BE2C (cell line): ENCODE results near the gene LIPC.

Source experiments
- DNase-seq: peaks from one replicate; pipeline ENCODE4 v3.0.0-alpha.2; 2020
- H3K27me3 ChIP-seq: fragments of 250-450 bp; sonication (Bioruptor Pico); 2 replicates; pipeline ENCODE4 v1.5.1; 2020; ENCODE audit warnings: mild to moderate bottlenecking
- H3K36me3 ChIP-seq: fragments of 250-450 bp; sonication (Bioruptor Pico); 2 replicates; pipeline ENCODE4 v1.5.1; 2020; ENCODE audit warnings: mild to moderate bottlenecking
- H3K4me1 ChIP-seq: fragments of 250-450 bp; sonication (Bioruptor Pico); 2 replicates; pipeline ENCODE4 v1.5.1; 2020
- H3K4me3 ChIP-seq: 2 replicates; pipeline ENCODE4 v1.5.1; 2011; ENCODE audit warnings: low read depth, low read length
- H3K9me3 ChIP-seq: fragments of 250-450 bp; sonication (Bioruptor Pico); 2 replicates; pipeline ENCODE4 v1.5.1; 2020
- CTCF ChIP-seq: IDR thresholded peaks from 2 replicates; pipeline ENCODE4 v1.5.1; 2012; ENCODE audit warnings: mild to moderate bottlenecking, low read depth, low read length

The LIPC gene

GRCh38 chr15:58444056-58444455 lies 12.3 kb downstream of the LIPC start:
- H3K36me3 ChIP-seq, result no peaks in the 10 kb centered on the region
- no peak for DNase-seq
- H3K27me3 ChIP-seq, result no peaks in the 10 kb centered on the region
- no peak for TF ChIP-seq CTCF
- no peak overlapping the region for H3K4me3 ChIP-seq
- H3K4me1 ChIP-seq, result peaks cover 4% of the 10 kb centered on the region; the same call in 1 of the 2 replicates
- H3K9me3 ChIP-seq, result no peaks in the 10 kb centered on the region

GRCh38 chr15:58444658-58445332 lies 13.0 kb downstream of the LIPC start:
- DNase-seq, result no peak
- TF ChIP-seq CTCF, result no peak
- H3K4me3 ChIP-seq, result no peak overlapping the region
- H3K27me3 ChIP-seq, result no peaks in the 10 kb centered on the region
- no peaks in the 10 kb centered on the region for H3K36me3 ChIP-seq
- peaks cover 4% of the 10 kb centered on the region; the same call in 1 of the 2 replicates for H3K4me1 ChIP-seq
- no peaks in the 10 kb centered on the region for H3K9me3 ChIP-seq

GRCh38 chr15:58445865-58446264 lies 14.1 kb downstream of the LIPC start:
- TF ChIP-seq CTCF, result no peak
- Histone ChIP-seq H3K9me3 (no peaks in the 10 kb centered on the region), H3K36me3 (no peaks in the 10 kb centered on the region), H3K4me1 (peaks cover 4% of the 10 kb centered on the region; the same call in 1 of the 2 replicates), H3K4me3 (no peak overlapping the region), H3K27me3 (no peaks in the 10 kb centered on the region)
- no peak for DNase-seq

DNA sequence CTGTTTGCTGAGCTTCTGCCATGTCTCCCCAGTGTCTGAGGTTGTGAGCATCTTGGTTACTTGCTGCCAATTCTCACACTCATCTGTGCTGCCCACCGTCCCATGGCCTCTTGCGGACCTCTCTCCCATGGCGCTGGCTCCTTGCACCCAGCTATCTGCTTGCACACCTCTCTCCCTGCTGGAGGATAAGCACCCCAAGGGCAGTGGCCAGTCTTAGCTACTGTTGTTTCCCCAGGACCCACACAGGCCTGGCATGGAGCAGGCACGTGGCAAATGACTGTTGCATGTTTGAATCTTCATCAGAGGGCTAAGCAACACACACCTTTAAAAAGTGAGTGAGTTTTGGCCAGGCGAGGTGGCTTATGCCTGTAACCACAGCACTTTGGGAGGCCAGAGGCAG lies 14.7 kb downstream of the LIPC start:
- Histone ChIP-seq H3K27me3 (no peaks in the 10 kb centered on the region), H3K36me3 (no peaks in the 10 kb centered on the region), H3K4me3 (no peak overlapping the region), H3K9me3 (no peaks in the 10 kb centered on the region), H3K4me1 (peaks cover 4% of the 10 kb centered on the region; the same call in 1 of the 2 replicates)
- no peak for DNase-seq
- no peak for TF ChIP-seq CTCF

GRCh38 chr15:58447271-58448010 lies 15.7 kb downstream of the LIPC start:
- no peak for DNase-seq
- Histone ChIP-seq H3K9me3 (no peaks in the 10 kb centered on the region), H3K4me1 (no peaks in the 10 kb centered on the region), H3K27me3 (no peaks in the 10 kb centered on the region), H3K36me3 (no peaks in the 10 kb centered on the region), H3K4me3 (no peak overlapping the region)
- TF ChIP-seq CTCF, result no peak

- Histone ChIP-seq H3K4me1 (no peaks in the 10 kb centered on the region), H3K36me3 (no peaks in the 10 kb centered on the region), H3K27me3 (no peaks in the 10 kb centered on the region), H3K9me3 (no peaks in the 10 kb centered on the region), H3K4me3 (no peak overlapping the region)
- no peak for DNase-seq
- no peak for TF ChIP-seq CTCF
These were observed 16.5 kb downstream of the LIPC start for GRCh38 chr15:58448331-58448730.
